Loucy (cell line): ENCODE measurements around the gene SERP1.

Experiments used
- CTCF ChIP-seq: fragments of 200-600 bp; sonication (generic); conservative IDR thresholded peaks from 2 replicates; pipeline ENCODE4 v1.5.1; 2014; ENCODE audit warnings: mild to moderate bottlenecking, antibody characterized with exemption, low read length
- EZH2phosphoT487 ChIP-seq: fragments of 200-600 bp; IDR thresholded peaks from 2 replicates; pipeline ENCODE4 v1.6.1; 2018; ENCODE audit warnings: antibody characterized with exemption, mild to moderate bottlenecking, moderate library complexity, borderline replicate concordance

- no peak for TF ChIP-seq EZH2phosphoT487
- TF ChIP-seq CTCF, result peak; percentile 82
Observed at GRCh38 chr3:150495563-150496168, 50.6 kb downstream of the SERP1 start.
